NCI-H2227 (cell line): ENCODE results near the gene ZER1.
"Not testable (repeated sequence)": the region's sequence is repeated elsewhere in the genome, so short reads cannot be mapped to it uniquely, and the experiment has no call there.

Experiments used
- DNase-seq: peaks from one replicate; lab custom pipeline; 2025; ENCODE audit not compliant: unreplicated experiment; lab: John Stamatoyannopoulos, UW

ZER1 gene

DNA sequence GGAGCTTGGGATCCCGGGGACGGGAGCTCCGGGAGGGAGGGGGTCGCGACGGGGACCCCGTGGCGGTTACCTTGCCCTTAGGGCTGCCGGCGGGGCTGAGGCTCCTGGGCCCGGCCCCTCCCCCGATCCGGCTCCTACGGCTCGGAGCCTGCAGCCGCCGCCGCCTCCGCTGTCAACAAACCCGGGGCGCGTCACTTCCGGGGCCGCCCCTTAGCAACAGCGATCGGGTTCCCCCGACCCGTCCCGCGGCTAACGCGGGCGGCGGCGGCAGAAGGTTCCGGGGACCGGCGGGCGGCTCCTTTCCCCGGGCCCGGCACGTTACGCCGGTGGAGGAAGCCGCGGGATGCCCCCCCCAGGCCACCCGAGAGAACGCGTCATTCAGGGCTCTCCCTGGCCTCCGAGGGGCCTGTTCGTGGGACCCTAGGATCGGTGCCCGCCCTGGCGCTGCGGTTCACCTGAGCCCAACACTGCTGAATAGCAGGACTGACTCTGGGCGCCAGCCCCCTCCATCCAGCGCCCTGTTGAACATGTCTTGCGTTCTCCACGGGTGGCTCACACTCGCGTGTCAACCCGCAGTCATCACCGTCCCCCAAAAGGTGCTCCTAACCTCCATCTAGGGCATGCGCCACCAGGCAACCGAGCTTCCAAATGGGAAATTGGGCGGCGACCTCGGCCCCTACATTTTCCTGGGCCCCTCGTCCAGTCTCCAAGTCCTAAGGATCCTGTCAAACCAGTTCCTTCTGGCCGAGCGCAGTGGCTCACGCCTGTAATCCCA lies at the start of gene ZER1:
ZER1 (minus strand) TSS at position 183 of the 775 bp plus-strand sequence. CDS start 16,362 bp downstream, outside the sequence.
- DNase-seq, result peak; percentile 91

DNA sequence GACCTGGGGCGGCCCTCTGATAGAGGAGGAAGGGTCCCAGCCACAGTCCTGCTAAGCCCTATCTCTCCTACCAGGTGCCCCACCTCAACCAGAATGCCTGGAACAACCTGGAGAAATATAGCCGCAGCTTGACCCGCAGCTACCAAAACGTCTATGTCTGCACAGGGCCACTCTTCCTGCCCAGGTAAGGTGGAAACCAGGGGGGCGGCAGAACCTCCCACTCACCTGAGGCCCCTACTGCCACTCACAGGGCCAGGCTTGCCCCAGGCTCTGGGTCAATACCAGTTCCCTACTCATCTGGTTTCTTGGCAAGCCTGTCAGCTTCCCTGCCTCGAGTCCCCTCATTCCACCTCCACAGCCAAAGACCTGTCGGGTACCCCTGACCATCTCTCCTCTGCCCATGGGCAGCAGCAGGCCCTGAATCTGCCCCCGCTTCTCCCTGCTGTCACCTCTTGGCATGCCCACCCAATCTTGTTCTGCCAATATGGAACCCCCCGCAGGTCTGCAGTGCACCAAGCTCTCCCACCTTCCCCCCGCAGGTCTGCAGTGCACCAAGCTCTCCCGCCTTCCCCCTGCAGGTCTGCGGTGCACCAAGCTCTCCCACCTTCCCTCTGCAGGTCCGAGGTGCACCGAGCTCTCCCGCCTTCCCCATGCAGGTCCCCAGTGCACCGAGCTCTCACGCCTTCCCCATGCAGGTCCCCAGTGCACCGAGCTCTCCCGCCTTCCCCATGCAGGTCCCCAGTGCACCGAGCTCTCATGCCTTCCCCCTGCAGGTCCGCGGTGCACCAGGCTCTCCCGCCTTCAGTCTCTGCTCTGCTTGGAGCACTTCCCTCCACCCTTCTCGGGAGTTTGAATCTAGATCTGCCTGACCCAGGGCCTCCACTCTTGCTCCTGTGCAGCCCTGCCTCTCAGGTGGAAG lies 49.2 kb upstream of the ZER1 start:
- no peak for DNase-seq

DNA sequence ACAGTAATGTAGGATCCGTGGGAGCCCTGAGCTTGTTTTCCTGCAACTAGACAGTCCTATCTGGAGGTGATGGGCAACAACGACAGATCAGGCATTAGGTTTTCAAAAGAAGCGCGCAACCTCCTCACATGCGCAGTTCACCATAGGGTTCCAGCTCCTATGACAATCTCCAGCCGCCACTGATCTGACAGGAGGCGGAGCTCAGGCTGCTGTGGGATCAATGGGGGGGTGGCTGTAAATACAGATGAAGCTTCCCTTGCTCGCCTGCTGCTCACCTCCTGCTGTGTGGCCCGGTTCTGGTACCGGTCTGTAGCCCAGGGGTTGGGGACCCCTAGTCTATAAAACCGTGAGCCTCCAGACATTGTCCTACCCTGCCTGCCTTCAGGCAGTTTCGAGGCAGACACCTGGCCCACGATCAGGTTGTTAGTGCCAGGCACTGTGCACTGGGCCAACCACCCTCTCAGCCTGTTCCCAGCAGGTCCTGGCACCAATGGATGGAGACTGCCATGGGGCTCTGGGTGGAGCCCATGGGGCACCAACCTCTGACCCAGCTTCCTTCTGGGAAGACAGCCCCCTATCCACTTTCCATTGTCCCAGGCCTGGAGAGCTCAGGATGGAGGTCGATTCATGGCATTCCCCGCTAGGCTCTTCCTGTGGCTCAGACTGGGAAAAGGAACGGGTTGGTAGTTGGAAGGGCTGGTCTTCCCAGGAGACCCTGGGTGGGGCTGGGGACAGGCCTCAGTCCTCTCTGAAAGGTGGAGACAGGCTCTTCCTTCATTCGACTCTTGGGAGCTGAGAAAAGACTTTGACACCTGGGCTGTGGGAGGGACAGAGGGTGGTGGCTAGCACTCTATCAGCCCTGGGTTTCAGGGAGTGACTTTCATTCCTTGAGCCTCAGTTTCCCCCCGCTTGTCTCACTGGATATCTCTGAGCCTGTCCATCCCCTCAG lies 48.3 kb upstream of the ZER1 start:
- peak; percentile 77 for DNase-seq

DNA sequence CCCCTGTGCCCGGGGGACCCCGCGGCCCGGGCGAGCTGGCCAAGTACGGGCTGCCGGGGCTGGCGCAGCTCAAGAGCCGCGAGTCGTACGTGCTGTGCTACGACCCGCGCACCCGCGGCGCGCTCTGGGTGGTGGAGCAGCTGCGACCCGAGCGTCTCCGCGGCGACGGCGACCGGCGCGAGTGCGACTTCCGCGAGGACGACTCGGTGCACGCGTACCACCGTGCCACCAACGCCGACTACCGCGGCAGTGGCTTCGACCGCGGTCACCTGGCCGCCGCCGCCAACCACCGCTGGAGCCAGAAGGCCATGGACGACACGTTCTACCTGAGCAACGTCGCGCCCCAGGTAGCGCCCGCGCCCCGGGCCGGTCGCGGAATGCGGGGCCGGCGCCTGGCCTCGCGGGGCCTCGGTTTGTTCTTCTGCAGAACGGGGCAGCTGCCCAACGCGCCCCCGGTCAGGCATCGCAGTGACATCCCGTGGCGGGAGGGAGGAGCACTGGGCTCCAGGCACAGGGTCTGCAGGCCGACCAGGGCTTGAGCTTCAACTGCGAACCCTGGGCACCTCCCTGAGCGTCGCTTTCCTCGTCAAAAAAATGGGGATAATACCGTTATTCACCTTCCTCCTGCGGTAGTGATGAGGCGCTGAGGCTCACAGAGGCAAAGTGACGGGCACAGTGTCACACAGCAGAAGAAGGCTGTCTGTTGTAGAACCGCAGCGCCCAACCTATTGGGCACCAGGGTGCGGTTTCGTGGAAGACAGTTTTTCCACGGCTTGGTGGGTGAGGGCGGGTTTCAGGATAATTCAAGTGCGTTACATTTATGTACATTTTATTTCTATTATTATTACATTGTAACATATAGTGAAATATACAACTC lies 47.4 kb upstream of the ZER1 start:
- DNase-seq, result peak; percentile 45

DNA sequence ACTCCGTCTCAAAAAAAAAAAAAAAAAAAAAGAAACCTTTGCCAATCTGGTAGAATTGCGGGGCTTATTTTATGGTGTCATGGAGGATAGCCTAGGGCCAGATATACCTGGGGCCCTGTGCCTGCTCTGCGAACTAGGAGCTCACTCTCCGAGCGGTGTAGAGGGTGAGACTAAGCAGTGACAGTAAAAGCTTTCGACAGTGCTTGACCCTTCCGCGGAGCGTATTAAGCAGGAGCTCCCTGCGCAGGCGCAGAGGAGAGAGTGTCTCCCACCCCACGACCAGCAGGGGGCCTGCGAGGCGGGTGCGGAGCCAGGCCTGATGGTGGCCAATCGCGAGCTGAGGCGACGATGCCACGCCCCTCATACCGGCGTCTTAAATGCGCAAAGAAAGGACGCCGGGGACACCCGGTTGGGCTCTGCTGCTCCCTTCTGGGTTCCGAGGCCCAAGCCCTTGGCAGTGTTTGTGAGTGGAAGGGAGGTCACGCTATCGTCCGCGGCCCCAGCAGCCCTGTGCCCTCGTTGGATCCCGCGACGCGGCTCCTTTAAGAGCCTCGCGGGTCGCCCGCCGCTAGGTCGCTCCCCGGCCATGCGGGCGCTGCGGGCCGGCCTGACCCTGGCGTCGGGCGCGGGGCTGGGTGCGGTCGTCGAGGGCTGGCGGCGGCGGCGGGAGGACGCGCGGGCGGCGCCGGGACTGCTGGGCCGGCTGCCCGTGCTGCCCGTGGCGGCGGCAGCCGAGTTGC lies 46.5 kb upstream of the ZER1 start, which contains the start of gene ENDOG:
ENDOG (plus strand) TSS at position 402 of the 740 bp plus-strand sequence; CDS start at position 587, 185 bp downstream.
- peak; percentile 98 for DNase-seq

DNA sequence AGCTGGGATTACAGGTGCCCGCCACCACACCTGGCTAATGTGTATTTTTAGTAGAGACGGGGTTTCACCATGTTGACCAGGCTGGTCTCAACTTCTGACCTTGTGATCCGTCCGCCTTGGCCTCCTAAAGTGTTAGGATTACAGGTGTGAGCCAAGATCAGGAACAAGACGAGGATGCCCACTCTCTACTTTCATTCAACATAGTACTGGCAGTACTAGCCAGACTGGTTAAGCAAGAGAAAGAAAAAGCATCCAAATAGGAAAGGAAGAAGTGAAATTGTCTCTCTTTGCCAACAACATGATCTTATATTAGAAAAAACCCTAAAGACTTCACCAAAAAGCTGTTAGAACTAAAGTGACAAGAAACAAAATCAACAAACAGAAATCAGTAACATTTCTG lies 39.1 kb upstream of the ZER1 start:
- no peak for DNase-seq

DNA sequence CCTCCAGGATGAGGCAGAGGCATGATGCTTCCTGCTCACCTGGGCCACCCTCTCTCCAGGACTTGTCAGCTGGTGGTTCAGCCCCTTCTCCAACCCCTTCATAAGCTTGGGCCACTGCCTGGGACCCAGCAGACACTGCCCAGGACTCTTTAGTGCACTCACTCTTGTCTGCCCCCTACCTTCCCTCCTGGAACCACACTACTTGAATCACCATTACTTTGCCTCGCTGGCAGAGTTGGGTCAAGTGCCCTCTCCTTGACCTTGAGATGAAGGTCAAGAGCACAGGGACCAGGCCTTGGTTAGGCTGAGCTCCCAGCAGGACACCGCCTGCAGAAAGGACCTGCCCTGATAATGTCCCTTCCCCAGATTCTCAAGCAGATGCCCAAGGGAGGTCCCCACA lies 38.1 kb upstream of the ZER1 start:
- DNase-seq, result no peak

DNA sequence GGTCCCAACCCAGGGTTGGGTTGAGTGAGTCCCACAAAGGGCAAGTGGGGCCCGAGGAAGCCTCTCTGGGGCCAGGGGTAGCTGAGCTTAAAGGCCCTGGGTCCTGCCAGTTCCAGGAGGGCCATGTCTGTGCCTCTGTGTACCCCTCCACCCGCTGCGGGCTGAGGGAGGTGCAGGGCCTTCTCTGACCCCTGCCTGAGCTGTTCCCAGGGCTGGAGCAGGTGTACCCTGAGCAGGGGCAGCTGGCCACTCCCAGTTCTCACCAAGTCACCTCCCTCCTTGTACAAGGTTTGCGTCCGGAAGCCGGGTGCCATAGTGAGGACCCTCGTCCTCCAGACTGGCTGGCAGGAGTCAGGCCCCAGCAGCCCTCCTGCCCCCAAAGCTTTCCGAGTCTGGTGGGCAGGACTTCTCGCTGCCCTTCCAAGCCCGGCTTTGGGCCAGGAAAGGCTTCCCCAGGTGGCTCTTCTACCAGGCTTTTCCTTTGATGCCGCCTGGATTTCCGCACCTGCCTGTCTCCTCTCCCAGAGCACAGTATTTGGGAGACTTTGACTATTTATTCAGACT lies 37.4 kb upstream of the ZER1 start:
- DNase-seq, result no peak

DNA sequence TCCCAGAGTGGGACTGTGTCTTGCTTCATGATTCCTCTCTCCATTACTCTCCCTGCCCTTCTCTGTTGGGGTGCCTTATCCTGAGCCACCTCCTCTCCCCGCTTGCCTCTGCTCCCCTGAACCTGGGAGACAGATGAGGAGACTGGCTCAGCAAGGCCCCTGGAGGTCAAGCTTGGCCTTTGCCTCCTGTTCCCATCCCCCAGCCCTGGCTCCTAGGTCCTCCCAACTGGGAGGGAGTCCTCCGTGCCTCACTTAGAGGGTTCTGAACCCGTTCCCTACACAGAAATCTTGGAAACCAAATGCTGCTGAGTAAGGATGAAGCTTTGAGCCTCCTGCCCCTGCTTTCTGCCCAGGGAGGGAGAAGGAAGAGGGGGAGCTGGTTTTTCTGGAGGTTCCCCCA lies 36.8 kb upstream of the ZER1 start:
- no peak for DNase-seq

DNA sequence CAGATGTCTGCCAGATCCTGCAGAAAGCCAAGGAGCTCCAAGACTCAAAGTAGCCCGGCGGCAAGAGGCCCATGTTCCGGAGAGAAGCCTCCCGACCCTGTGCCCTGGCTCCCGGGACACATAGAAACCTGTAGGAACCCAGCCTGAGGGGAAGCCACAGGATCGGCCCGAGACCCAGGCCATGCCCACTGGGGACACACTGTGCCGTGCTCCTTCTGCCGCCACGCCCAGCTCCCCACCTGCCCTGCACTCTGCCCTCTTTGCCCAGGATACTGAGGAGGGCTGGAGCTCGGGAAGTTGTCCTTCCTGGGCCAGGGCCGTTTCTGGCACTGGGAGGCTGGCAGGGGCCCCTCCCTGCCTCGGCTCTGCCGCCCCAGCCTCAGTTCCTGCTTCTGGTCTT lies 36.1 kb upstream of the ZER1 start:
- DNase-seq, result no peak

DNA sequence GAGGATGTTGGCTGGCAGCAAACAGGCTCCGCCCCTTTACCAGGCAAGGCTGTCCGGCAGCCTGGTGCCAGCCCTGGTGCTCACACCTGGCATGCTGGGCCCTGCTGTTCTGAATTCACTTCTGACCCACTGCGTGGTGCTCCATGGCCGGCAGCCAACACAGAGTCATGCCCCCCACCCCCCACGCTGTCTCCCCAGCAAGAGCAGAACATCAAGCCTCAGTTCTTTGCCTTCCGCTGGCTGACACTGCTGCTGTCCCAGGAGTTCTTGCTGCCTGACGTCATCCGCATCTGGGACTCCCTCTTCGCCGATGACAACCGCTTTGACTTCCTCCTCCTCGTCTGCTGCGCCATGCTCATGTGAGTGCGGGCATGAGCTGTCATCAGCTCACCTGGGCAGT lies 33.9 kb upstream of the ZER1 start:
- DNase-seq, result no peak

DNA sequence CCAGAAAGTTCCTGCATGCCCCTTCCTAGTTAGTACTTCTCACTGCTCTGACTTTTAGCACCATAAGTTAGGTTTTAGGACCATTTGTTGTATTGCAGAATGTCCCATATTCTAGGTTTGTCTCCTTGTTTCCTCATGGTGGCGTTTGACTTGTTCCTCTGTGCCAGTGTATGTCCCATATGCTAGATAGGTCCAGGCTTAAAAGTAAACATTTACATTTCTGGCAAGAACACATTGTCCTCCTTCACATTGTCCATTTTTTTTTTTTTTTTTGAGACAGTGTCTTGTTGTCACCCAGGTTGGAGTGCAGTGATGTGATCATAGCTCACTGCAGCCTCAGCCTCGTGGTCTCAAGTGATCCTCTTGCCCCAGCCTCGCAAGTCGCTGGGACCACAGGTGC lies 30.8 kb upstream of the ZER1 start:
- DNase-seq, result no peak

DNA sequence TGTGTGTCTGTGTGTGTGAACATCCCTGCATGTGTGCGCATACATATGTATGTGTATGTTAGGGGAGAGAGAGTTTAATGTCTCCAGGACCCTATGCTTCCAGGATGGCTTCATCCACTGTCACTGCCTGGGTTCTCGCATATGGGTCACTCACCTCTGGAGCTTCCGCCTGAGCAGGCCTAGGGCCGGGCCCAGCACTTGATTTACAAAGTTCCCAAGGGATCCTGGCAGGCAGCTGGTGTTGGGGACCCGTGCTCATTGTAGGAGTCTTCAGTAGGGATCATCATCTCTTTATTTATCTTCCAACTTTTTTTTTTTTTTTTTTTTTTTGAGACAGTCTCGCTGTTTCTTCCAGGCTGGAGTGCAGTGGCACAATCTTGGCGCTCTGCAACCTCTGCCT lies 28.3 kb upstream of the ZER1 start:
- no peak for DNase-seq

DNA sequence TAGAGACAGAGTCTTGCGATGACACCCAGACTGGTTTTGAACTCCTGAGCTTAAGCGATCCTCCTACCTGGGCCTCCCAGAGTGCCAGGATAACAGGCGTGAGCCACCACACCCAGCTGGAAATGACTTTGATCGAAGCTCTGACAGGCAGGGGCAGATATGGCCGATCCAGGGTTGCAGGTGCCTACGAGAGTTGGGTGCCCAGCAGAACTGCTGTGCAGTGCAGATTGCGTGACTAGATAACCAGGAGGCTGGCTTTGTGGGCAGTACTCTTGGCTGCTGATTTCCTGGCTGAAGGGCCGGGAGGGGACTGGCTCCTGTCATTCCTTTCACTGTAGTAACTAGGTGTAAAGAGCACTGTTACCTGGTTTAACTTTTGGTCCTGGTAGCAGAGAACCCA lies 27.2 kb upstream of the ZER1 start:
- DNase-seq, result no peak

DNA sequence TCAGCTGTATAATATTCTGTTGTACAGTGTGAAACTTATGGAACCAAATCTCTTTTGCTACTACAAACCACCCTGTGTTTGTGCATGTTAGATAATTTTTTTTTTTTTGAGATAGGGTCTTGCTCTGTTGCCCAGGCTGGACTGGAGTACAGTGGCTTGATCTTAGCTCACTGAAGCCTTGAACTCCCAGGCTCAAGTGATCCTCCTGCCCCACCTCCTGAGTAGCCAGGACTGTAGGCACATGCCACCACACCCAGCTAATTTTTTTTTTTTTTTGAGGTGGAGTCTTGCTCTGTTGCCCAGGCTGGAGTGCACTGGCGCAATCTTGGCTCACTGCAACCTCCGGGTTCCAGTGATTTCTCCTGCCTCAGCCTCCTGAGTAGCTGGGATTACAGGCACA lies 23.2 kb upstream of the ZER1 start:
- not testable (repeated sequence) for DNase-seq

DNA sequence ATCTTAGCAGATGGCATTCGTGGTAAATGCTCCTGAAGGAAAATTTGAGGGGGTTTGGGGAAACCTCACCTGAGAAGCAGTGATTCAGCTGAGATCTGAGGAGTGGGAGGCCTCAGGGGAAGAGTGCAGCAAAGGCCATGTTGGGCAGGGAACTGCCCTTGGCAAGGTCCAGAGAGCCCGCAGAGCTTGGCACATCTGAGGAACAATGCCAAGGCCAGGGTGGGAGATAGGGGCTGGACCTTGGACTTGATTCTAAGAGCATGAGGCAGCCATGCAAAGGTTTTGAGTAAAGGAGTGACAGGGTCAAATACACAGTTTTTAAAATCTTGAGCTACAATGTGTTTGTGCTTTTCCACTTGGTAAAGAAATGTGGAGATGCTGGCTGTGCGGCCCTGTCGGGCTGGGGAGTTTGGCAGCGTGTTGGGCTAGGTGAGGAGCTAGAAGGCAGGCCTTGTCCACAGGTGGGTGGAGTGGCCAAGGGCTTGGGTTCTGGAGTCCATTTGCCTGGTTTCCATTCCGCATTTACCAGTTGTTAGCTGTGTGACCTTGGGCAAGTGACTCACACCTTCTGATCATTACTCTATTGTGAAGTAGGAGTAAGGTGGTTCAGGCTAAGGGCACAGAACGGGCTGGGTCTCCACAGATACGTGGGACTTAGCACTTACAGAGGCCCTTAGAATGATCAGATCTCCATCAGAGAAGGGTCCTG lies 21.4 kb upstream of the ZER1 start:
- no peak for DNase-seq

DNA sequence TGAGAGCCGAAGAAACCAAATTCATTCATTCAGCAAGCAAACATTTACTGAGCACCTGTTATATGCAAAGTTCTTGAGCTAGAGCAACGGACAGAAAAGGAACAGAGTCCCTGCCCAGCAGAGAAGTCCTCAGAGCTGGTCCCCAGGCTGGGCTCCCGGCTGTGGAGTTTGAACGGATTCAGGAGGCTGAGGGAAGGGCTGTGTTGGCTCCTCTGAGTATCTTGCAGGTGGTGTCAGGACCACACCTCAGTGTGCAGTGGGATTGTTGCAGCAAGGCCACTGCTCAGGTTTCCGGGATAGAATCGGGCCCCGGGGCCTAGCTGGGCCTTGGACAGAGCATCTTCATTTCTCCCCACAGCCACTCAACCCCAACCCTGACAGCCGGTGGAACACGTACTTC lies 20.4 kb upstream of the ZER1 start:
- DNase-seq, result no peak

DNA sequence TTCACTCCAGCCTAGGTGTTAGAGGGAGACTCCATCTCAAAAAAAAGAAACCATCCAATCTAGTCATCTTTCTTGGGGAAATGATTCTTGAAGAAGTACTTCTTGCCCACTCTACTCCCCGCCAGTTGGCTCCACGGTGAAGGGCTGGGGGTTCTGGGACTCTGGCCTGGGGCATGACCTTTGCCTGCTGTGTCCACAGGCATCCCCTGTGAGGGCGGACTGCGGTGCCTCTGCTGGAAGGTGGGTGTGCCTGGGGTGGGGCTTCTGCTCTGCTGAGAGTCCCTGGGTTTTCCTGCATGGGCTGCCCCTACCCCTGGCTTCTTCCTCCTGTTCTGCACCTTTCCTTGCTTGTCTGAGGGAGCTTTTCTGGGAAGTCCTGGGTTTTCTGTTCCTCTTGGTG lies 18.8 kb upstream of the ZER1 start:
- no peak for DNase-seq
